HUES6 (cell line): ENCODE measurements around the gene ZBTB32.
A peak's percentile ranks its signal among the peaks of the same experiment; 100 is the strongest.

Experiments used
- H3K27ac ChIP-seq: 2 replicates; pipeline ENCODE4 v1.7.0; 2013; ENCODE audit warnings: low read depth, mild to moderate bottlenecking, low read length, inconsistent platforms
- H3K27me3 ChIP-seq: 2 replicates; pipeline ENCODE4 v1.6.1; 2013; ENCODE audit warnings: low read length; ENCODE audit not compliant: control insufficient read depth, insufficient read depth
- H3K36me3 ChIP-seq: 2 replicates; pipeline ENCODE4 v1.6.1; 2013; ENCODE audit warnings: low read length; ENCODE audit not compliant: control insufficient read depth, insufficient read depth
- H3K4me1 ChIP-seq: 2 replicates; pipeline ENCODE4 v1.6.1; 2013; ENCODE audit warnings: low read length; ENCODE audit not compliant: control insufficient read depth, insufficient read depth
- H3K4me3 ChIP-seq: 2 replicates; pipeline ENCODE4 v1.5.1; 2013; ENCODE audit warnings: low read depth, low read length
- H3K9ac ChIP-seq: one replicate; pipeline ENCODE4 v1.6.1; 2013; ENCODE audit warnings: mild to moderate bottlenecking, low read length
- H3K9me3 ChIP-seq: 2 replicates; pipeline ENCODE4 v1.6.1; 2013; ENCODE audit warnings: low read depth, low read length; ENCODE audit not compliant: control insufficient read depth, insufficient read depth

ZBTB32 gene

DNA sequence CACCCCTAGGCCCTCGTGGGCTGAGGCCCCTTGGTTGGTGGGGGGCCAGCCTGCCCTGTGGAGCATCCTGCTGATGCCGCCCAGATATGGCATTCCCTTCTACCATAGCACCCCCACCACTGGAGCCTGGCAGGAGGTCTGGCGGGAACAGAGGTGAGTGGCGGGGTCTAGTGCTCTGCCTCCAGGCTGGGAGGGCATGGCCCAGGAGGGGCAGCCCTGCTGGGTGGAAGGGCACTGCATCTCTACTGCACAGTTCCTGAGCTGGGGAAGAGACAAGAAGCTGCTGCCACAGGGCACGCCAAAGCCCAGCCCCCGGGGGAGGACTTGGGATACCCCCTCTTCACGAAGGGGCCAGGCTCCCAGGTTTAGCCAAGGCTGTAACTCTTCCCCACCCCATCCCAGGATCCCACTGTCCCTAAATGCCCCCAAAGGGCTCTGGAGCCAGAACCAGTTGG, 11.0 kb downstream of the ZBTB32 start:
- H3K36me3 ChIP-seq: peaks cover 9% of the 10 kb centered on the region
- peaks cover 35% of the 10 kb centered on the region for H3K4me1 ChIP-seq
- peaks cover 6% of the 10 kb centered on the region; the same call in 1 of the 2 replicates for H3K27me3 ChIP-seq
- no peak overlapping the region for H3K27ac ChIP-seq
- no peaks in the 10 kb centered on the region for H3K9me3 ChIP-seq
- H3K9ac ChIP-seq: peak overlapping the region; percentile 85
- peak overlapping the region; percentile 84 for H3K4me3 ChIP-seq

DNA sequence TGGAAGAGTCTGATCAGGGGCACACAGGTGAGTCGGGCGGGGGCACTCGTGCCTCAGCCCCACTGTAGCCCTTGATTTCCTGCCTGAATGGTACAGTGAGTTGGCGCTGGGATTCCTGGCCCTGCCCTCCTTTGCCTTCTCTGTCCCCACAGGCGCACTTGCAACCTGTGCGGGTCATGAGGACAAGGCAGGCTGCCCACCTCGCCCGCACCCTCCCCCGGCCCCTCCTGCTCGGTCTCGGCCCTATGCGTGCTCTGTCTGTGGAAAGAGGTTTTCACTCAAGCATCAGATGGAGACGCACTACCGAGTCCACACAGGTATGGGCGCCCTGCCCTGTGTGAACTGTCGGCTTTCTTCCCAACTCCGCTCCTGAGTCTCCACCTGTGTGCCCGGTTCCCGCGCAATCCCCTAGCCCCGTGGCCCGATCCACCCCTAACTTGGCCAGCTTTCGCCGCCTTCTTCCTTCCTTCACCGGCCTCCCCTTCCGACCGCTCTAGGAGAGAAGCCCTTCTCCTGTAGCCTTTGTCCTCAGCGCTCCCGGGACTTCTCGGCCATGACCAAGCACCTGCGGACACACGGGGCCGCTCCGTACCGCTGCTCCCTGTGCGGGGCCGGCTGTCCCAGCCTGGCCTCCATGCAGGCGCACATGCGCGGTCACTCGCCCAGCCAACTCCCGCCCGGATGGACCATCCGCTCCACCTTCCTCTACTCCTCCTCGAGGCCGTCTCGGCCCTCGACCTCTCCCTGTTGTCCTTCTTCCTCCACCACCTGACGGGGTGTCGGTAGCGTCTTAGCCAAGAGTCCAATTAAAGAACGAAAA, 11.8 kb downstream of the ZBTB32 start:
- Histone ChIP-seq H3K27ac (peak overlapping the region; percentile 61; the same call in 1 of the 2 replicates), H3K9ac (peak overlapping the region; percentile 85), H3K4me3 (peak overlapping the region; percentile 84), H3K4me1 (peaks cover 29% of the 10 kb centered on the region), H3K27me3 (peaks cover 6% of the 10 kb centered on the region; the same call in 1 of the 2 replicates), H3K9me3 (no peaks in the 10 kb centered on the region), H3K36me3 (peaks cover 14% of the 10 kb centered on the region)

DNA sequence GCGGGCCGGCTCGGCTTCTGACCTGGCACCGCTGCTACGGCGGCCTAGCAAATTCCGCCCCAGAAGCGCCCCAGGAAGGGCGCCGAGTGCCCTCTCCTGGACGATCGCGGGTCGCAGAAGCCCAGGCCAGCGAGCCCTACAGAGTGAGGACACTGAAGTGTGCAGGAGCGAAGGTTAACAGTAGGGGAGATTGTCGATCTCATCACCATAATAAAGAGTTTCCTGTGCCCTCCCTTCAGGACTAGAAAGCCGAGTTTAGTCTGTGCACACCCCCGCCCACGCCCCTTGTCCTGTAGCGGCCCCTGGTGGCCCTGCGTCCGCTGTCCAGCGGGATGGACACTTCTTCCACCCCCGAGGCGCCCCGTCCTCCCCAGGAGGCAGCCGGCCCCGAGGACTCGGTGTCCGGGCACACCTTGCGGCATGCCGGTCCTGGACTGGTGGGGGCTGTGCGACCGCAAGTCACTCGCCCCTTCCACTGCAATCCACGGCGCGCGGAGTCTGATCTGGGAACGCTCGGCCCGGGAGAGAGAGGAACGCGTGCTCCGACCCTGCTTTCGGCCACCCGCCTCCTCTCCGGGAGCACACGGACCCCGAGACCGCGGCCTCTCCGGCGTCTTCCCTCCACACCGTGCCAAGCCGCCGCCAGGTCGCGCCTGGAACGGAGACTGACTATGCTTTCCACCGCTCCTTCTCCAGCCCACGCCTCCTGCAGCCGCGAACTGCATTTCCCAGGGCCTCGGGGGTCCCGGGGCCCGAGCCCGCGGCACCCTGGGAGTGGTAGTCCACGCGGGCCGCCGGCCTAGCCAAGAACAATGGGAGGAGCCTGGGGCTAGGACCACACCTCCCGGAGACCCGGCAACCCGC, 12.7 kb downstream of the ZBTB32 start:
- no peaks in the 10 kb centered on the region for H3K9me3 ChIP-seq
- H3K27me3 ChIP-seq: peaks cover 6% of the 10 kb centered on the region; the same call in 1 of the 2 replicates
- H3K4me1 ChIP-seq: peaks cover 26% of the 10 kb centered on the region
- H3K4me3 ChIP-seq: peak overlapping the region; percentile 84
- peaks cover 23% of the 10 kb centered on the region for H3K36me3 ChIP-seq
- peak overlapping the region; percentile 85 for H3K9ac ChIP-seq
- H3K27ac ChIP-seq: peak overlapping the region; percentile 64; the same call in 1 of the 2 replicates

DNA sequence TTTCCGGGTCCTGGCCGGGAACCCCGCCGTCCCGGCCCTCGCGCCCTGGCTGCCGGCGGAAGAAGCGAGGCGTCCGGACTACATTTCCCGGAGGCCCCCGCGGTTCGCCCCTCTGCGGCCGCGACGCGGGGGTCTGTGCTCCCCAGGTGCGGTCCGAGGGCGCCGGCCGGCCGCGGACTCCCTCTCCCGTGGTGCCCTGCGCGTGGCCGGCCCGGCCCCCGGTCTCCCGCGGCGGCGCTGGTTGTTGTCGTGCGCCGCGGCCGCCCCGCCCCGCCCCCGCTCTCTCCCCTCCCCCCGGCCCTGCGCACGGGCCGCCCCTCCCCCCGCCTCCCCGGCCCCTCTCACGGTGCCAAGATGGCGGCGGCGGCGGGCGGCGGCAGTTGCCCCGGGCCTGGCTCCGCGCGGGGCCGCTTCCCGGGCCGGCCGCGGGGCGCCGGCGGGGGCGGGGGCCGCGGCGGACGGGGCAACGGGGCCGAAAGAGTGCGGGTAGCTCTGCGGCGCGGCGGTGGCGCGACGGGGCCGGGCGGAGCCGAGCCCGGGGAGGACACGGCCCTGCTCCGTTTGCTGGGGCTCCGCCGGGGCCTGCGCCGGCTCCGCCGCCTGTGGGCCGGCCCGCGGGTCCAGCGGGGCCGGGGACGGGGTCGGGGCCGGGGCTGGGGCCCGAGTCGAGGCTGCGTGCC, 13.4 kb downstream of the ZBTB32 start, which contains the start of gene KMT2B:
Gene KMT2B (plus strand): TSS at position 339 of the 680 bp plus-strand sequence. CDS start 16 bp downstream, at position 355.
- Histone ChIP-seq H3K4me1 (peaks cover 26% of the 10 kb centered on the region), H3K36me3 (peaks cover 30% of the 10 kb centered on the region), H3K27me3 (peaks cover 6% of the 10 kb centered on the region; the same call in 1 of the 2 replicates), H3K27ac (peak within 1 kb of the TSS; percentile 64; the same call in 1 of the 2 replicates), H3K4me3 (peak within 1 kb of the TSS; percentile 84), H3K9ac (peak within 1 kb of the TSS; percentile 85), H3K9me3 (no peaks in the 10 kb centered on the region)

GRCh38 chr19:35718345-35719041, 14.1 kb downstream of the ZBTB32 start:
- Histone ChIP-seq H3K9me3 (no peaks in the 10 kb centered on the region), H3K4me3 (peak overlapping the region; percentile 77), H3K4me1 (peaks cover 26% of the 10 kb centered on the region), H3K27me3 (peaks cover 6% of the 10 kb centered on the region; the same call in 1 of the 2 replicates), H3K9ac (peak overlapping the region; percentile 64), H3K27ac (no peak overlapping the region), H3K36me3 (peaks cover 37% of the 10 kb centered on the region)

DNA sequence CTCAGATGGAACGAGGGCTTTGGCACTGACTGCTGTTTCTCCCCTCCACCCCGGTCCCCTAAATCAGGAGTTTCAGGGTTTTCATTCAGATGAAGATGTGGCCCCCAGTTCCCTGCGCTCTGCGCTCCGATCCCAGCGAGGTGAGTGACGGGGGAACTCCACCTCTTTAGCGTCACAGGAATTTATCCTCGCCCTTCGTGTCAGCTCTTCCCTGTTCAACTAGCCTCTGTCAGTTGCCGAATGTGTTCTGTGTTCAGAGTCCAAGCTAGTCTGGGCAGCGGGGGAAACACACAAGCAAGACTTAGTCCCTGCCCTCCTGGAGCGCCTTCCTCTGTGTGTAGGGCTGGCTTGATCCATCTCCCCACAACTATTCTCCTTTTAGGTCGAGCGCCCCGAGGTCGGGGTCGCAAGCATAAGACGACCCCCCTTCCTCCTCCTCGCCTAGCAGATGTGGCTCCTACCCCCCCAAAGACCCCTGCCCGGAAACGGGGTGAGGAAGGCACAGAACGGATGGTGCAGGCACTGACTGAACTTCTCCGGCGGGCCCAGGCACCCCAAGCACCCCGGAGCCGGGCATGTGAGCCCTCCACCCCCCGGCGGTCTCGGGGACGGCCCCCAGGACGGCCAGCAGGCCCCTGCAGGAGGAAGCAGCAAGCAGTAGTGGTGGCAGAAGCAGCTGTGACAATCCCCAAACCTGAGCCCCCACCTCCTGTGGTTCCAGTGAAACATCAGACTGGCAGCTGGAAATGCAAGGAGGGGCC, 15.2 kb downstream of the ZBTB32 start:
- peaks cover 6% of the 10 kb centered on the region; the same call in 1 of the 2 replicates for H3K27me3 ChIP-seq
- H3K9me3 ChIP-seq: no peaks in the 10 kb centered on the region
- H3K9ac ChIP-seq: no peak overlapping the region
- peaks cover 23% of the 10 kb centered on the region for H3K4me1 ChIP-seq
- H3K27ac ChIP-seq: no peak overlapping the region
- H3K36me3 ChIP-seq: peaks cover 48% of the 10 kb centered on the region
- H3K4me3 ChIP-seq: peak overlapping the region; percentile 77

DNA sequence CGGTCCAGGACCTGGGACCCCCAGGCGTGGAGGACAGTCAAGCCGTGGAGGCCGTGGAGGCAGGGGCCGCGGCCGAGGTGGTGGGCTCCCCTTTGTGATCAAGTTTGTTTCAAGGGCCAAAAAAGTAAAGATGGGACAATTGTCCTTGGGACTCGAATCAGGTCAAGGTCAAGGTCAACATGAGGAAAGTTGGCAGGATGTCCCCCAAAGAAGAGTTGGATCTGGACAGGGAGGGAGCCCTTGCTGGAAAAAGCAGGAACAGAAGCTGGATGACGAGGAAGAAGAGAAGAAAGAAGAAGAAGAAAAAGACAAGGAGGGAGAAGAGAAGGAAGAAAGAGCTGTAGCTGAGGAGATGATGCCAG, 15.8 kb downstream of the ZBTB32 start:
- peaks cover 6% of the 10 kb centered on the region; the same call in 1 of the 2 replicates for H3K27me3 ChIP-seq
- H3K27ac ChIP-seq: no peak overlapping the region
- no peak overlapping the region for H3K9ac ChIP-seq
- peaks cover 54% of the 10 kb centered on the region for H3K36me3 ChIP-seq
- no peak overlapping the region for H3K4me3 ChIP-seq
- H3K9me3 ChIP-seq: no peaks in the 10 kb centered on the region
- peaks cover 17% of the 10 kb centered on the region for H3K4me1 ChIP-seq

DNA sequence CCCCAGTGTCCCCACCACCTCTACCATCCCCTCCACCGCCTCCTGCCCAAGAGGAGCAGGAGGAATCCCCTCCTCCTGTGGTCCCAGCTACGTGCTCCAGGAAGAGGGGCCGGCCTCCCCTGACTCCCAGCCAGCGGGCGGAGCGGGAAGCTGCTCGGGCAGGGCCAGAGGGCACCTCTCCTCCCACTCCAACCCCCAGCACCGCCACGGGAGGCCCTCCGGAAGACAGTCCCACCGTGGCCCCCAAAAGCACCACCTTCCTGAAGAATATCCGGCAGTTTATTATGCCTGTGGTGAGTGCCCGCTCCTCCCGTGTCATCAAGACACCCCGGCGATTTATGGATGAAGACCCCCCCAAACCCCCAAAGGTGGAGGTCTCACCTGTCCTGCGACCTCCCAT, 16.3 kb downstream of the ZBTB32 start:
- peaks cover 59% of the 10 kb centered on the region for H3K36me3 ChIP-seq
- H3K4me3 ChIP-seq: no peak overlapping the region
- H3K4me1 ChIP-seq: peaks cover 12% of the 10 kb centered on the region
- H3K27me3 ChIP-seq: peaks cover under 1% of the 10 kb centered on the region; the same call in 1 of the 2 replicates
- H3K9me3 ChIP-seq: no peaks in the 10 kb centered on the region
- no peak overlapping the region for H3K27ac ChIP-seq
- H3K9ac ChIP-seq: no peak overlapping the region

DNA sequence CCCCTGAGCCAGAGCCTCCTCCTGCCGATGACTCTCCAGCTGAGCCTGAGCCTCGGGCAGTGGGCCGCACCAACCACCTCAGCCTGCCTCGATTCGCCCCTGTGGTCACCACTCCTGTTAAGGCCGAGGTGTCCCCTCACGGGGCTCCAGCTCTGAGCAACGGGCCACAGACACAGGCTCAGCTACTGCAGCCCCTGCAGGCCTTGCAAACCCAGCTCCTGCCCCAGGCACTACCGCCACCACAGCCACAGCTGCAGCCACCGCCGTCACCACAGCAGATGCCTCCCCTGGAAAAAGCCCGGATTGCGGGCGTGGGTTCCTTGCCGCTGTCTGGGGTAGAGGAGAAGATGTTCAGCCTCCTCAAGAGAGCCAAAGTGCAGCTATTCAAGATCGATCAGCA, 17.0 kb downstream of the ZBTB32 start:
- Histone ChIP-seq H3K9ac (no peak overlapping the region), H3K4me3 (no peak overlapping the region), H3K4me1 (peaks cover 6% of the 10 kb centered on the region; the same call in 1 of the 2 replicates), H3K27ac (no peak overlapping the region), H3K36me3 (peaks cover 66% of the 10 kb centered on the region), H3K9me3 (no peaks in the 10 kb centered on the region), H3K27me3 (no peaks in the 10 kb centered on the region)
